ENCODE data around the gene DLX5.

GRCh38 chr7:96989859-96990317 is 34.7 kb downstream of the DLX5 start:
- no peak for TF ChIP-seq POLR2A (IDR thresholded peaks at IDR 0.05)
- TF ChIP-seq CTCF (IDR thresholded peaks at IDR 0.05), result no peak
